HTERT RPE-1 (cell line): ENCODE data around the gene NR2F1.

ENCODE experiments used
- in situ Hi-C: fragments of 300-500 bp; cut with MboI; formaldehyde crosslinking; loops from 4 replicates; pipeline ENCODE4 v1.14.3; 2020; ENCODE audit warnings: low sequenced_read_pairs

Gene NR2F1

DNA sequence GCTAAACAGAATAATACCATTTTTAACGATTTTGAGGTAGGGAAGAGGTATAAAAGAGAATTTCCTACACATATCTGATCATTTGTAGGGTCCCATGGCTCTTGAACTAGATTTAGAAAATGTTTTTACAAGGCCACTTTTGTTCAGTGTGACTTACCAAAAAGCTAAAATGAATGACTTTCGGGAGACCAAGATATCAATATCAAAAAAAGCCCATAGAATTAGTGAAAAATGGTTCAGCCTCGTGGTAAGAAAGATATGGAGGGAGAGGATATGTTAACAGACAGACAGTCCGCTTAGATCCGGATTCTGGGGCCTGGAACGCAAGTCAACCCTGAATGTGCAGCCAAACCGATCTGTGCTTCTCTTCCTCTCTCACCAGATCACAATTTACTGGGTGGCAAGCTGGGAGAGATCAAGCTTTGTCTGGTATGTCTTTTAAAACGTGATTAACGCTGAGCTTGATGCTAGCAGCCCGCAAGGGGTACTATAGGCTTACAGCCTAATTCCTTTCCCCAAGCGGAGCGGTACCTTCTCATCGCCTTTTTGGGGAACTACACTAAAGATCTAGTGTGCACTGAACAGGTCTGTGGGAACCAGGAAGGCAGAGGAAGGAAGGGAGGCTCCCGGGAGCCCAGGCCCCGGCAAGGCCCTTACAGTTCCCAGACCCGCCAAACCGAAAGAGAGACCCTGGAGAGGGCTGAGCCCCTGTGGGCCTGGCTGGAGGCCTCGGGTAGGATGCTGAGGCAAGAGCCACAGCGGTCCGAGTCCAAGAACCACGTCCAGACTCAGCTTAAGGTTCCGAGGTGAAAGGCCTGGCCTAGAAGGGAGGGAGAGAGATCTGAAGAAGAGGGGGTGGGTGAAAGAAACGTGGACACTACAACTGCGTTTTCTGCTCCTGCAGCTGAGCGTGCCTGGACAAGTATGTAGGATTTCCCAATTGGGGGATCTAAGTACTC is 4.9 kb upstream of the NR2F1 start:
- in situ Hi-C loops, result no loop called here

DNA sequence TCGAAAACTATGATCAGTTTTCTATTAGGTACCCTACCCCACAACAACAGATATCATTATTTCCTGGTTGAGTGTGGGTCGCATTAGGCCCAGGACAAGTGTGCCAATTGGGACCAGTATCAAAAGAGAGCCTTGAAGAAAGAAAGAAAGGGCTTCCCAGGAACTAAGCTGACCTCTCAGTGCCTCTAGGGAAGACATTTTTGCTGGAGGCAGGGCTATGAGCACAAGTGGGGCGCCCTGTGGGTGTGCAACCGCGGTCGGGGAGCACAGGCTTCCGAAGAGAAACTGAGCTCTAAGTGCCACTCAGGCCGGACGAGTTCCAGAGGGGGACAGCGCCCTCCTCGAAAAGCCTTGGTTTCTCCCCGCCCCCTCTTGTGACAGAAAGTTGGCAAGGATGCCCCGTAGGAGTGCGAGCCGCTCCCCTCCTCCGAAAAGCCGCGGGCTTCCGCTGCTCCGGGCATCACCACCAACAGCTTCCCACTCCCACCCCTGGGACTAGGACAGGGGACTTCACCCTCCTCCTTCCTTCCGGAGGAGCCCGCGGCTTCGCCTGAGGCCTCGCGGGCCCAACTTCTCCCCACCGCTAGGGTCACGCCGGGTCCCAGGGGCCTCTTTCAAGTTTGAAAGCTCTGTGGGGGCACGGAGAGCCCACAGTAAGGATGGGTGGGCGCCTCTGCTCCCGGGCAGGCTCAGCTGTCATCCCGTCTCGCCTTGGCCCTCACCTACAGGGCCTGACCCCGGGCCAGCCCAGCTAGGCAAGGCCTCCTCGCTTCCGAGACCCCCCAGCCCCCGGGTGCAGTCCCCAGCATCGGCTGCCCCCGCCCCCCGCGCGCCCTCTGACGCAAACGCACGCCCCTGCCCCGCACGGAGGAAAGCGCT is 4.0 kb upstream of the NR2F1 start:
- in situ Hi-C loops, result no loop called here

DNA sequence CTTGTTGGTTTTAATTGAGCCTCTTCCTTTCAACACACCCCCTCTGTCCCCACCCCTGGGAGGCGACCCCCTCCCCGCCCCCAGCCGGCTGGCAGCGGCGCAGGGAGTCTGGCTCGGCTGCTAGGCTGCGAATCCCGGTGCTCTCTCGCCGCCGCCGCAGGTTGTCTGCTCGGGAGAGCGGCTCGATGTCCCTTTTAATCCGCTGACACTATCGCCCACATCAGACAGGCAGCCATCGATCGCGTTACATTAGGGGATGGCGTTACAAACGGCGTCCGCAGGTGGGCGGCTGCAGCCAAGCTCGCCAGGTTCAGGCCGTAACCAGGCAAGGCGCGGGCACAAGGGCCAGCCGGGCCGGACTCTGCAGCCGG is 3.3 kb upstream of the NR2F1 start:
- in situ Hi-C loops, result no loop called here

DNA sequence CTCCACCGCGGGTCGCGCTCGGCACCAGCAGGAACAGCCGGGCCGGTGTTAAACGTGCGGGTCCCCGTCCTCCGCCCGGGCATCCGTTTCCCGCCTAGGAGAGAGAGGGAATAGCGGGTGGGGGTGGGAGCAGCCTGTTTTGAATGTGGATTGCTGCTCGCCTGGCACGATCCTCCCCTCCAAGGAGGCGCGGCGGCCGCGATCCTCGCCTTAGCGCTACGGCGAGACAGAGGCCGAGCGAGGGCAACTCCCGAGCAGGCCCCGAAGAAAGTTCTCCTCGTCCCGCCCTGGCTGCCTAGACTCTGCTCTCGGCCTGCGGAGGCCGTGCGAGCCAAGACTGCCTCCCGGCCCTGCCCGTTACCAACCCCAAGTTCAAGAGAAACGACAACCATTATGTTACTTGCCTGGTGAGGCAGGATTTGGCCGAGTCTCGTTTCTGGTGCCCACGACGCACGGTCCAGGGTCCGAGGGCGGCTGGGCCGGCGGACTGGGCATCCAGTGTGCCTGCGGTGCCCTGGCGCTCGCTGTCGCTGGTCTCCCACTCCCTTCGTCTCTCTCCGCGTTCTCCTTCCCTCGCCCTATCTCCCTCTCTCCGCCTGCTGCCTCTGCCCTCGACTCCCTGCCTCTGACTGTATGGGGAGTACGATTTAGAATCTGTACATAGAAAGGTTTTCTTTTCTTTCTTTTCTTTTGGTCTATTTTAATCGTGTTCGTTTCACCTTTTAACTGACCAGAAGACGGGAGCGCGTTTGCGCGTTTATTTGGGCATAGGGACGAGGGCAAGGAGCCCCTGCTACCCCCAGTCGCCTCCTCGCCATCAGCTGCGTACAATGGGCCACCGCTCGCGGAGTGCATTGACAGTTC is 2.7 kb upstream of the NR2F1 start:
- in situ Hi-C loops, result no loop called here

DNA sequence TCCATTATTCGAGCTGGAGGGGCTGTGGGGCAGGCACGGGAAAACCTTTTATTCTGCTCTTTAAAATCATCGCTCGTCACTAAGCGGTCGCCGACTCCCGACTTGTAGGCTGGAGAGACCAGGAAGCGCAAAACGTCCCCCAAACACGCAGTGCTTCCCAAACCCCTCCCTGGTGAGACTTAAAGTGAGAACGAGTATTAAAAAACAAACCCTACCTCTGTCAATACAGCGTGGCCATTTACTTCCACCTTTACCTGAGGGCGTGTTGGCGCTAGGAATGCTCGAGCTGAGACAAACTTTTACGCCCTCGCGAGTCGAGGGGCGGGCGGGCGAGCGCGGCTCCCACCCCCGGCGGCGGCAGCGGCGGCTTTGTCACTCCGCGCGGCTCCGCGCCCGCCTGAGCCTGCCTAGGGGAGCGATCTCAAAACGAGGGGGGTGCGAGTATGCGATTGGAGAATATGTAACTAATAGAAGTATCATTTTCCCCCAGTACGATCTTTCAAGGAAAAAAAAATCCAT is 2.0 kb upstream of the NR2F1 start, which contains the start of gene NR2F1-AS1:
NR2F1-AS1 (minus strand) TSS at position 293 of the 519 bp plus-strand sequence.
- in situ Hi-C loops, result no loop called here

DNA sequence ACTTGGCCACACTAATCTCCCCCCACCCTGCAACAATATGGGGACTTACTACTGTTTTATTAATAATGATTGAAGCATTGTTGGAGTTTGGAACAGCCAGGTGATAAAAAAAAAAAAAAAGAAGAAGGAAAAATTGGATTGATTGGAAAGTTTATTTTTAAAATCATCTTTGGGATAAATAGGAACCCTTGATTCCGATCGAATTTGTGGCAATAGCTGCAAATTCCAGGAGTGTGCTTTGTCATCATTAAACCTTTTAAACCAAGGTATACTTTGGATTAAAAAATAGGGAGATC is 907 bp upstream of the NR2F1 start:
- in situ Hi-C loops, result no loop called here

DNA sequence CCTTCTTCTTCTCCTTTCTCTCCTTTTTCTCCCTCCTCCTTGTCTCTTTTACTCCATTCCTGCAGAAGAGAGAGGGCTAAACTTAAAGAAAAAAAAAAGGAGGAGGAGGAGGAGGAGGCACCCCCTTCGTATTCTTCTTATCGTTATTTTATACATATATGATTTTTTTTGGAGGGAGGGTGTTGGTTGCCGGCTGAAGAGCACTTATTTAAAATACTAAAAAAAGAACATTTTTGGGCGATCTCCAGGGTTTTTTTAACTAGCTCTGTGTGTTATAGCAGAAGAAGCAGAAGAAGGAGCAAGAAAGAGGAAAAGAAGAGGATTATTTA is 381 bp downstream of the NR2F1 start:
- in situ Hi-C loops, result no loop called here

DNA sequence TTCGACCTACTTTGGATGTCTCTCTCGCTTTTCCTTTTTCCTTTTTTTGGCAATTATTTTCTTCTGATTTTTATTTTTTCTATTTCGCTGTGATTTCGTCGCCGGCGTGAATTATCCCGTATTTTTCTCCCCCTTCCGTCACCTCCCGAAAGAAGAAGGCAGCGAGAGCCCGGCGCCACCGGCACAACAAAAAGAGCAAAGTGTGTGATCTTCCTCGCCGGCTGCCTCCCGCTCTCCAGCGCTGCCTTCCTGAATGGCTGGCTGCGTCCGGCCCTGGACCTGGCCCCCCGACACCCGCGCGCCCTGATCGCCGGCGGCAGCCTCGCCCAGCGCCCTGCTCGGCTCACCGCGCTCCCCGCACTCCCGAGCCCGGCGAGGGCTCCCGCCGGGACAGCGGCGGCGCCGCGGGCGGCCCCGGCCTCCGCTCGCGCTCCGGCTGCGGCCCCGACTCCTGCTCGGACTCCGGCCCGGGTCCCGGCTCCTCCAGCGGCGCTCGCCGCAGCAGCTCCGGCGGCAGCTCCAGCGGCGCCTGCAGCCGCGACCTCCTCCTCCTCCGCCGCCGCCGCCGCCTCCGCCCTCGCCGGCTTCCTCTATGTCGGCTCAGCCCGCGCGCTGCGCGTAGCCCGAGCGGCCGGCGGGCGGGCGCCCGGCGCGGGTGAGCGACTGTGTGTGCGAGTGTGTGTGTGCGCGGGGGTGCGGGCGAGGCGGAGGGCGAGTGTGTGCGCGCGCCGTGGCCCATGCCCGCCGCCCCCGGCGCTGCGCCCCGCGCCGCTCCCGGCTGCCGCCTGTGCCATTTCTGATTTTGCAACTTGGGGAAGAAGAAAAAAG is 960 bp downstream of the NR2F1 start:
- in situ Hi-C loops, result no loop called here

DNA sequence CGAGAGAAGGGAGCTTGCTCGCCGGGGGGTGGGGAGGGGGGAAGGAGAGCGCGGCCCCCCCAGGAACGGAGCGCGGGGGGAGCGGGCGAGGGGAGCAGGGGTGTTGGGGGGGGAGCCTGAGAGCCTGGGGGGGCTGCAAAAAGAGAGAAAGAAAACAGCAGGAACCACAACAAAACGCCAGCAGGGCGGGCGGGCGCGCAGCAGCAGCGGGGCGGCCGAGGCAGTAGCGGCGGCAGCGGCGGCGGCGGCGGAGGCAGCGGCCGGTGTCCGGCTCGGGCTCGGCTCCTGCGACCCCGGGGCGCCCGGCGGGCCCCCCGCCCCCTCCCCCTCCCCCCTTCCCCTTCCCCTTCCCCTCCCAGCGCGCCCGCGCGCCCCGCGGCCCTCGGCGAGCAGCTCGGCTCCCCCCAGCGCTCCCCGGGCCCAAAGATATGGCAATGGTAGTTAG is 1.6 kb downstream of the NR2F1 start:
- in situ Hi-C loops, result no loop called here

DNA sequence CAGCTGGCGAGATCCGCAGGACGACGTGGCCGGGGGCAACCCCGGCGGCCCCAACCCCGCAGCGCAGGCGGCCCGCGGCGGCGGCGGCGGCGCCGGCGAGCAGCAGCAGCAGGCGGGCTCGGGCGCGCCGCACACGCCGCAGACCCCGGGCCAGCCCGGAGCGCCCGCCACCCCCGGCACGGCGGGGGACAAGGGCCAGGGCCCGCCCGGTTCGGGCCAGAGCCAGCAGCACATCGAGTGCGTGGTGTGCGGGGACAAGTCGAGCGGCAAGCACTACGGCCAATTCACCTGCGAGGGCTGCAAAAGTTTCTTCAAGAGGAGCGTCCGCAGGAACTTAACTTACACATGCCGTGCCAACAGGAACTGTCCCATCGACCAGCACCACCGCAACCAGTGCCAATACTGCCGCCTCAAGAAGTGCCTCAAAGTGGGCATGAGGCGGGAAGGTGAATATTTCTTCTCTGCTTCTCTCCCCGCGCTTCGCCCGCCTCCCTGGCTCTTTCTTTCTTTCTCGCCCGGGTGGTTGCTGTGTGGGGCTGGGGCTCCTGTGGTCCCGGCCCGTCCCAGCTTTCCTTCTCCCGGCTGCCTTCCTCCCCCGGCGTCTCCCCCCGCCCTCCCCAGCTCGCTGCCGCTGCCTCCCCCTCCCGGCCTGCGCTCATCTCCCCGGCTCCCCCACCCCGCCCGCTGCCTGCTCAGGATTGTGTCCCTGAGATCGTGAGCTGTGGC is 2.2 kb downstream of the NR2F1 start:
- in situ Hi-C loops, result no loop called here

DNA sequence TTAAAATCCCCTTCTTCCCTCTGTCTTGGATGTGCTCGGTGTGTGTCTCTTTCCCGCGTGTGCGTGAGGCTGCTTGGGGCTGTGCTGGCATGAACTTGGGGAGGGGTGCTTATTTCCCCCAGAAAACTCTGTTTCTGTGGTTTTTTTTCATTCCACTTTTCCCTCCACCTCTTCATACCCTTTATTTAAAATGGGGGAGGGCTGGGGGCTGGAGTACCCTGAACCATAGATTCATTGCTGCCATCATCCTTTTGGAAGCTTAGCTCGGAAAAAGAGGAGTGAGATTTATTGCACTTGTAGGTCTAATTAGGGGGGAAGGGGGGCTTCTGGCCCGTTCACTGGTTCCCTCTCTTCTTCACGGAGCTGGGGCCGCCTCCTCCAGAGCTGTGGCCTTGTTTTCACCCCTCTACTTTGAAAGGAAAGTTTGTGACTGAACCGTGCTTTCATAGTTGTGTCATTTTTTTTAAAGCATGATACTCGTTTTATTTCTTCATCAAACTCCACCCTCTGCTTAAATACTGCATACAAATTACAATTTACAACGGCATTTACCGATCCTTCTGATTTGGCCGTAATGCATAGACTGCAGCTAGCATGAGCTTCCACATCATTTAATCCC is 2.9 kb downstream of the NR2F1 start:
- in situ Hi-C loops, result no loop called here

DNA sequence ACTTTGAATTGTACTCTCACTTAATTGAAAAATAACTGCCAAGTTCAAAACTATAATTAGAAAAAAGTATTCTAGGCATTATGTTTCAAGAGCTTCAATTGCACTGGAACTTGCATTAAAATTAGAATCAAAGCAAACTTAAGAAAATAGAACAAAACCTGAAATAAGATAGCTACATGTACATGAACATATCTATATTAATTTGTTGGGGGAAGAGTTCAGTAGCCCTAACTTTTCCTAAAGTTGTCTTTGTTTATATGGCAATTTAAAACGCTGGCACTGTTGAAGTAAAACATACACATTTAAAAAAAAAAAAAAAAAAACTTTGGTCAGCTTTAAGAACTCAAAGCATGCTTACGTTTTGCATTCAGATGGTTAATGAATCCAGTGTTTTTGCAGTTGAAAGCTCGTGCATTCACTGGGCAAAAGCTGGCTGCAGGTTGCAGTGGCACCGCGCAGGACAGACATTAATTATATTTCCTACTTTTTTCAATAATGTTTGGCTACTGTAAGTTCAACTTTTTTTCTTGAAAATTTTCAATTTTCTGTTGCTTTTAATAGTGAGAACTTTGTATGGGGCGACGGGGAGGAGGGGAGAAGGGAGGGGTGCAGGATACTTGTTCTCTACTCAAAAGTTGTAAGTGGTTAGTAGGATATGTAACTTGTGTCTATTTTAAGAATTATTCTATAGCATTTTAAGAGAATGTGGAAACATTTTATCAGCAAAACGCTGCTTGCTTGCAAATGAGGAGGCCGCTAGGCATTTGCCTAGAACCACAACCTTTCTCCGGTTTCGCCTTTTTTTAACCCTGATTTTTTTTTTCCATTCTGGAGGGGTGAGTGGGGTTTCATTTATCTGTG is 3.9 kb downstream of the NR2F1 start:
- in situ Hi-C loops, result no loop called here

DNA sequence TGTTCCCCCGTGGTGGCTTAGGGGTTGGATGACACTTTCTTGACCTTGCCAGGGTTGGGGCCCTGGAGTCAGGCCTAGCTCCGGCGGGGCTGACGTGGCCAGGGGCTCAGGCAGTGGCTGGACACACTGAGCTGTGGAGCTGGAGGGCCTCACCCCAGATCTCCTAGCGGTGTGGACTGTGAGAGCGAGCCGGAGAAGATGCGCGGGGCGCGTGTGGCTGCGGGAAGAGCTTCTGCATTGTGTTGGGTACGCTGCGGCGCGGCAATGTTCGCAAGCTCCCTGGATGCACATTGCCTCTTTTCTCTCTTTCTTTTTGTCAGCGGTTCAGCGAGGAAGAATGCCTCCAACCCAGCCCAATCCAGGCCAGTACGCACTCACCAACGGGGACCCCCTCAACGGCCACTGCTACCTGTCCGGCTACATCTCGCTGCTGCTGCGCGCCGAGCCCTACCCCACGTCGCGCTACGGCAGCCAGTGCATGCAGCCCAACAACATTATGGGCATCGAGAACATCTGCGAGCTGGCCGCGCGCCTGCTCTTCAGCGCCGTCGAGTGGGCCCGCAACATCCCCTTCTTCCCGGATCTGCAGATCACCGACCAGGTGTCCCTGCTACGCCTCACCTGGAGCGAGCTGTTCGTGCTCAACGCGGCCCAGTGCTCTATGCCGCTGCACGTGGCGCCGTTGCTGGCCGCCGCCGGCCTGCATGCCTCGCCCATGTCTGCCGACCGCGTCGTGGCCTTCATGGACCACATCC is 4.8 kb downstream of the NR2F1 start:
- in situ Hi-C loops, result no loop called here

DNA sequence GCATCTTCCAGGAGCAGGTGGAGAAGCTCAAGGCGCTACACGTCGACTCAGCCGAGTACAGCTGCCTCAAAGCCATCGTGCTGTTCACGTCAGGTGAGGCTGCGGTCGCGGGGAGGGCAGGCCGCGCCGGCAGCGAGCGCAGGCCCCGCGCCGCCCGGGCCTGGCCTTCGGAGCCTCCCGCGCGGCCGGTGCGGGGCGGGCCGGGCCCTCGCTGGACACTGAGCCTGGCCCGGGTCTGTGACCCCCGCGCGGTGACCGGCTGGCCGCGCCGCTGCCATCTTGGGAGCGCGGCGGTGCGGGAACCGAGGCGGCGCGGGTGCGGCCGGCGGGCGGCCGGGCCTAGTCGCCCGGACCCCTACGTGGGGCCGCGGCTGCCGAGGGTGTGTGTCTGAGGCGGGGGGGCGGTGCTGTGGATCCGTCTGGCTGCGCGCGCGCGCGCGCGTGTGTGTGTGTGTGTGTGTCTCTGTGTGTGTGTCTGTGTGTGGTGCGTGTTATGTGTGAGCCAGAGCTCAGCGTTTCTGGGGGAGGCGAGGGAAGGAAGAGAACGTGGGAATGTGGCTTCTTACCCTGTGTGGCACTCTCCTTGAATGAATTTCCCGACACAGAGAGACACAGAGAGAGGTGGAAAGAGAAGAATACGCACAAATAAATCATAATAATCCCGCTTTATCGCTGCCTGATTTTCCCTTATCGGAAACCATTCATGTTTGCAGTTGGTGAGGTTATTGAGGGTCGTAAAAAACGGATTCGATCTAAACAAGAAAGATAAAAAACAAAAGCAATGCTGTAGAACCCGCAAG is 5.5 kb downstream of the NR2F1 start:
- in situ Hi-C loops, result no loop called here

DNA sequence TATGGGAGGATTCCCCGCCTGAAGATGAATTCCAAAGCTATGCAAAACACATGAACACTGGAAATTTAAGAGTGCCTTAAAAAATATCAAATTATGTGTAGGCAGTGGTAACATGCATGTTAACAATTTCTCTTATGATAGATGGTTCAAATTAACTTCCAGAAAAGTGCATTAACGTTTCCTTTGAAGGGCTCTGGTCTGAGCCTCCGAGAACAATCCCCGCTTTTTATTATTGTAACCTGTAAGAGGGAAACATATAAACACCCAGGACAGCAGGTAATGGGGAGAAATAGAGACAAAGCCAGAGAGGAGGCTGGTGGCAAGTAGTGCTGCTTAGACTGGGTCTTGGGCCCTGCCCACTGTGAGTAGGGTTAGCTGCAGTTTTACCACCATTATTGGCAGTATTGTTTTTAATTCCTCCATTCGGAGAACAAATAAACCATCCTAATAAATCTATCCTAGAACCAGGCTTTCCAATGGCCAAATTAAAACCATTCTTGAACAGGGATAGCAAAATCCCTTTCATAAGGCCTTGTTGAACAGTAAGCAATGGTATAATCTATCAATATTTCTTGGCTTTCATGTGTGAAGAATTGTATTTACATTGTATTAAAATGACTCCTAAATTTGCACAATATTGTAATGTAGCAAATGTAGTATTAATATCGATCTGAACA is 6.3 kb downstream of the NR2F1 start:
- in situ Hi-C loops, result no loop called here

DNA sequence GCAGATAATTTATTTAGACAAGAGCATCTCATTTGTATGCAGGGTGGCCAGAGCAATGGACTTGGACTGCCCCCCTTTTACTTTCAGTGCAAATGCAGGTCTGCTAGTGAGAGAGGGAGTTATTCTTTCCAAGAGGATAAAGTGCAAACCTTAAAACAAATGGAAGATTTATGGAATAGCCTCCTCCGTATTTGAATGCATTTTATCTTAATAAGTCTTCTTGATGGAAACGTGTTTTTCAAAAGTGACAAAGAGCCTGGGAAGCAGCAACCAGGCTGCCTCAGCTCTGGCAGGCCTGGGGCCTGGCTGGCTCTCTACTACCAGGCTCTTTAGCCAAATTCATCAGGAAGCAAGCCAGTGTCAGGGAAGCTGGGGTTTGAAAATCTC is 6.8 kb downstream of the NR2F1 start:
- in situ Hi-C loops, result no loop called here
